Mucosa of descending colon (tissue), 3 donors: ENCODE results near the gene HAGHL. TPM values are rescaled to one million over a fixed set of nuclear protein-coding genes. Genes with fewer than 3 reads are reported as not detected.

Source experiments
- ATAC-seq: fragments of 200-7000 bp; cut with Tn5 transposase; one replicate; pipeline ENCODE4 v1.9.1; 2020; ENCODE audit warnings: mild to moderate bottlenecking, moderate library complexity
- DNase-seq, 3 donors: peaks; one replicate each; pipeline ENCODE4 v3.0.0-alpha.2; 2020
- H3K36me3 ChIP-seq: fragments of 200-600 bp; one replicate; pipeline ENCODE4 v1.8.0; 2021; ENCODE audit warnings: low read depth, mild to moderate bottlenecking
- H3K4me1 ChIP-seq: fragments of 200-600 bp; one replicate; pipeline ENCODE4 v1.8.0; 2021; ENCODE audit warnings: low read depth, mild to moderate bottlenecking
- H3K4me3 ChIP-seq: fragments of 200-600 bp; one replicate; pipeline ENCODE4 v1.8.0; 2021; ENCODE audit warnings: mild to moderate bottlenecking
- H3K9me3 ChIP-seq: fragments of 200-600 bp; one replicate; pipeline ENCODE4 v1.8.0; 2021; ENCODE audit warnings: mild to moderate bottlenecking
- intact Hi-C, 2 donors: fragments of 100-400 bp; cut with DNase I in 1 of 2; cut with micrococcal nuclease in 1 of 2; formaldehyde crosslinking; loops; one replicate each; pipeline versions ENCODE4 v1.11.0 to v1.11.1; 2022; cut with DNase I, micrococcal nuclease
- total RNA-seq, 3 donors: library from RNA; stranded (reverse); fragmentation: NEBNext Ultra II Directional in 2 of 3; extraction: Animal tissue kit (Norgen Biotek cat#: 25700) in 2 of 3; gene quantifications; one replicate each; pipeline versions ENCODE4 v1.2.1 to v1.2.4, GENCODE V29; 2021 to 2023
- TF ChIP-seq, protein P1 (sequence below): fragments of 200-600 bp; IDR thresholded peaks from one replicate; pipeline ENCODE4 v1.8.0; 2022; ENCODE audit warnings: antibody characterized with exemption, mild to moderate bottlenecking
- donor health status: DM: no; HTN: no; CAD: no; lungs with moderate emphysema.
- donor health status: DM: no; HTN: no; CAD: no.
- donor health status: DM: no; HTN: yes; CAD: no.

HAGHL gene
- total RNA-seq, 3 donors from 2014 or later, result 1.9 to 6.6 (median 3.5) TPM

DNA sequence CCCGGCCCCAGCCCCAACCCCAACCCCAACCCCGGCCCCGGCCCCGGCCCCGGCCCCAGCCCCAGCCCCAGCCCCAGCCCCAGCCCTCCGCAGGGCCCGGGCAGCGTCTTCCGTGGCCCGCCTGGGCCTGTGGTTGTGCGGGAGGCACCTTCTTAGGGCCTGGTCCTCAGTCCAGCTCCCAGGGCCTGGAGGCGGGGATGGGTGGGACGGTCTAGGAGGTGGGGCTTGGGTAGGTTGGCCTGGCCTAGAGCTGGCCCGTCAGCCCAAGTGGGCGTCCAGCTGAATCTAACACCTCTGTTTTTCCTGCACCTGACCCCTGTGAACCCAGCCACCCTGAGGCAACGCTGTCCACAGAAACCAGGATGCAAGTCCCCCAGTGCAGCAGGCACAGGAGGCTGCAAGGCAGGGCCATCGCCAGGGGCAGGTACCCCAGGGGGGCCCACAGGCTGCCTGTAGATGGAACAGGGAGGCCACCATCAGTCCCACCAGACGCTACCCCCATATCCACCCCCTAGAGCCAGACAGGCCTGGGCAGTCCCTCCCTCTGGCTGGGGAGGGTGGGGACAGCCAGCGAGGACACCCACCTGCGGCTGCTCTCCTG lies 42.4 kb downstream of the HAGHL start:
- intact Hi-C loops, result no loop called here
- ATAC-seq, result no peak
- Histone ChIP-seq H3K4me1 (no peaks in the 10 kb centered on the region), H3K36me3 (no peaks in the 10 kb centered on the region), H3K9me3 (no peaks in the 10 kb centered on the region), H3K4me3 (no peak overlapping the region)
- no peak for DNase-seq
- TF ChIP-seq, protein P1, sequence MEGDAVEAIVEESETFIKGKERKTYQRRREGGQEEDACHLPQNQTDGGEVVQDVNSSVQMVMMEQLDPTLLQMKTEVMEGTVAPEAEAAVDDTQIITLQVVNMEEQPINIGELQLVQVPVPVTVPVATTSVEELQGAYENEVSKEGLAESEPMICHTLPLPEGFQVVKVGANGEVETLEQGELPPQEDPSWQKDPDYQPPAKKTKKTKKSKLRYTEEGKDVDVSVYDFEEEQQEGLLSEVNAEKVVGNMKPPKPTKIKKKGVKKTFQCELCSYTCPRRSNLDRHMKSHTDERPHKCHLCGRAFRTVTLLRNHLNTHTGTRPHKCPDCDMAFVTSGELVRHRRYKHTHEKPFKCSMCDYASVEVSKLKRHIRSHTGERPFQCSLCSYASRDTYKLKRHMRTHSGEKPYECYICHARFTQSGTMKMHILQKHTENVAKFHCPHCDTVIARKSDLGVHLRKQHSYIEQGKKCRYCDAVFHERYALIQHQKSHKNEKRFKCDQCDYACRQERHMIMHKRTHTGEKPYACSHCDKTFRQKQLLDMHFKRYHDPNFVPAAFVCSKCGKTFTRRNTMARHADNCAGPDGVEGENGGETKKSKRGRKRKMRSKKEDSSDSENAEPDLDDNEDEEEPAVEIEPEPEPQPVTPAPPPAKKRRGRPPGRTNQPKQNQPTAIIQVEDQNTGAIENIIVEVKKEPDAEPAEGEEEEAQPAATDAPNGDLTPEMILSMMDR, result no peak

DNA sequence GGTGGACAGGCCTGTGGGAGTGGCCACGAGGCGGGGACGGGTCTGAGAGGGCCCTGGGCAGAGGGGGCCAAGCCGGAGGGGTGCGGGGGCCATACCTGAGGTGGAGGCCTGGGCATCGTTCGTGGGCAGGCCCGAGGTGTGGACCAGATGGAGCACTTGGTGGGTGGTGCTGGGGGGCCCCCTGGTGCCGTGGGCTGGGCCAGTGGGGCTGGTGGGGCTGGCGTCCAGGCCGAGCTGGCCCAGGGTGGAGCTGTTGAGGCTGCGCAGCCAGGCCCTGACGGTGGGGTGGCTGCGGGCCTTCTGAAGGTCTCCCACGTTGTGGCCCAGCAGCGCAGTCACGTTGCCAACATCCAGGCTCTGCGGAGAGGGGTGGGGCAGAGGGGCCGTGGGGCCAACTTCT lies 43.0 kb downstream of the HAGHL start:
- intact Hi-C loops, result no loop called here
- no peaks in the 10 kb centered on the region for H3K4me1 ChIP-seq
- no peaks in the 10 kb centered on the region for H3K36me3 ChIP-seq
- H3K9me3 ChIP-seq, result no peaks in the 10 kb centered on the region
- TF ChIP-seq, protein P1, result no peak
- ATAC-seq (no peak), DNase-seq (no peak)
- H3K4me3 ChIP-seq, result no peak overlapping the region

DNA sequence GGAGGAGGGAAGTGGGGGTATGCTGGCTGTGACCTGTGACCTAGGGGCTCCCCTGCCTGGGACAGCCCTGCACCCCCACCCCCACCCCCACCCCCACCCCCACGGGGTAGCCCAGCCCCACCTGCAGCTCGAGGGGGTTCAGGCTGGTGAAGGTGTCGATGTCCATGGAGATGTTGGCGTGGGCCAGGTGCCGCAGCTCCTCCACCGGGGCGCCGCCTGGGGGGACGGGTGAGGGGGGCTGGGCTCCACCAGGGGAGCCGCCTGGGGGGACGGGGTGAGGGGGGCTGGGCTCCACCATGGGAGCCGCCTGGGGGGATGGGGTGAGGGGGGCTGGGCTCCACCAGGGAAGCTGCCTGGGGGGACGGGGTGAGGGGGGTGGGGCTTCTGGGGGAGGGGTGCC lies 43.5 kb downstream of the HAGHL start:
- intact Hi-C loops, result no loop called here
- Histone ChIP-seq H3K4me3 (no peak overlapping the region), H3K4me1 (no peaks in the 10 kb centered on the region), H3K36me3 (no peaks in the 10 kb centered on the region), H3K9me3 (no peaks in the 10 kb centered on the region)
- TF ChIP-seq, protein P1, result no peak
- ATAC-seq (no peak), DNase-seq (no peak)

DNA sequence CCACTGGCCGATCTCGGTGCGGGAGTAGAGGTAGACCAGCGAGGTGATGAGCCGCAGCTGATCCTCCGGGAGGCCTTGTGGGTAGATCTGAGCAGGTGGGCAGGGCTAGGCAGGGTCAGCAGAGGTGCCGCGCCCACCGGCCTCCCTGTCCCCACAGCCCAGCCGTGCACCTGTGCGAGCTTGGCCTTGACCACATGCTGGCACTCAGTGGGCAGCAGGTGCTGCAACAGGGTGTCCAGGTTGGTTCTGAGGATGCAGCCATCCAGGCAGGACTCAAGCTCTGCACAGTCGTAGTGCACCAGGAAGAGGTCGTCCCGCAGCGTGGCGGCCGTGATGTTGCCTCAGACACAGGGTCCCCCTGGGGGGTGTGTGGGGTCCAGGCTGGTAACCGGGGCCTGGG lies 46.1 kb downstream of the HAGHL start:
- no peaks in the 10 kb centered on the region for H3K4me1 ChIP-seq

DNA sequence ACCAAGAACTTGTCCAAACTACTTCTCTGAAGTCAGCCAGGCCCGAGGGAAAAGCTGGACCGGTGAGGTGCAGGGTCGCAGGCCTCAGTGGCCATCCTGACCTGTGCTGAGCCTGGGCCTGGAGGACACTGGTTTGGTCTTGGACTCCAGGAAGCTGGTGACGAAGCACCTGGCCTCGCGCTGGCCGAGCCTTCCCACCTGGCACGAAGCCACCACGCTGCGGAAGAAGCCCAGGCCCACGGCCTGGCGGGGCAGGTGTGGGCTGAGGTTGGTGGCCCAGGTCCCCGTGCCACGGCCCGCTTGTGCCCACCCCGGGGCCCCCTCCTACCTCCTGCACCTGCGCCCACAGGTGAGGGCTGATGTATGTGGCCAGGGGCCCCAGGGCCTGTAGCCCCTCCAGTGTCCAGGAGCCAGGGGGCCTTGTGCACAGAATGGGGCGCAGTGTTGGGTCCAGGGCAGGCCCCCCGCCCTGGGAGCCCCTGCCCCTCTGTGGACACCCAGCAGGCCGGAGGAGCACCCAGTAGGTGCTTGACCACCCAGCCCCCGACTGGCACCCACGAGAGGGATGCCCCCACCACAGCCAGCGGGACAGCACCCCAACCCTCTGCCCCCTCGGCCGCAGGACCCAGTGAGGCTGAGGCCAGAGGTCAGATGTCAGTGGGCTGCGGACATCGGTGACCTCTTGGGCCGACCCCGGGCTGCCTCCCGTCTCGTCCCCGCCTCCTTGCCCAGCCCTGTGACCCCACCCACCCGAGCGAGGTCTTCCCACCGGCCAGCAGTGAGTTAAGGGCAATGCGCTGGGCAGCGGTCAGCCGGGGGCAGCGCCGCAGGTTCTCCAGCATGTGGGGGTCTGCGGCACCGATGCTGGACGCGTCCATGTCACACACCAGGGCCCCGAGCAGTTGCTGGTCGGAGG lies 47.4 kb downstream of the HAGHL start:
- H3K4me1 ChIP-seq, result no peaks in the 10 kb centered on the region
- TF ChIP-seq, protein P1, result no peak
- no peaks in the 10 kb centered on the region for H3K36me3 ChIP-seq
- ATAC-seq (no peak), DNase-seq (no peak)
- H3K4me3 ChIP-seq, result no peak overlapping the region
- H3K9me3 ChIP-seq, result no peaks in the 10 kb centered on the region
- intact Hi-C loops, result no loop called here

More for the DNA sequence above, 46.1 kb downstream of the HAGHL start:
- DNase-seq (no peak), ATAC-seq (no peak)
- TF ChIP-seq, protein P1, result no peak
- intact Hi-C loops, result no loop called here
- Histone ChIP-seq H3K9me3 (no peaks in the 10 kb centered on the region), H3K4me3 (no peak overlapping the region), H3K36me3 (no peaks in the 10 kb centered on the region)
